Tibial nerve (tissue), 4 donors: ENCODE results near the gene SPEM2. TPM values are rescaled to one million over a fixed set of nuclear protein-coding genes. Genes with fewer than 3 reads are reported as not detected.

Experiments used
- DNase-seq, 2 donors: peaks; one replicate each; pipeline ENCODE4 v3.0.0-alpha.2; 2019; ENCODE audit warnings: low spot score in 2 of 2
- H3K27ac ChIP-seq, 4 donors: fragments of 200-600 bp; sonication (generic) in 3 of 4; one replicate each; pipeline ENCODE4 v1.5.1; 2017 to 2019; ENCODE audit warnings: mild to moderate bottlenecking in 1 of 4
- H3K27me3 ChIP-seq, 2 donors: fragments of 200-600 bp; sonication (generic) in 1 of 2; one replicate each; pipeline versions ENCODE4 v1.5.1 to v1.6.0; 2017 to 2019
- H3K36me3 ChIP-seq, 3 donors: fragments of 200-600 bp; sonication (generic); one replicate each; pipeline ENCODE4 v1.5.1; 2018 to 2019
- H3K4me1 ChIP-seq, 4 donors: fragments of 200-600 bp; sonication (generic) in 3 of 4; one replicate each; pipeline ENCODE4 v1.5.1; 2017 to 2019
- H3K4me3 ChIP-seq, 4 donors: fragments of 200-600 bp; sonication (generic) in 3 of 4; one replicate each; pipeline ENCODE4 v1.5.1; 2017 to 2019; ENCODE audit warnings: mild to moderate bottlenecking in 1 of 4, moderate library complexity in 1 of 4
- H3K9me3 ChIP-seq, 4 donors: fragments of 200-600 bp; sonication (generic) in 3 of 4; one replicate each; pipeline ENCODE4 v1.5.1; 2017 to 2019
- CTCF ChIP-seq, 5 experiments: fragments of 200-600 bp in 3 of 5; fragments of 450-650 bp in 2 of 5; sonication (generic) in 3 of 5; IDR thresholded peaks; one replicate each; pipeline ENCODE4 v1.5.1; 2016 to 2019; ENCODE audit warnings: antibody characterized with exemption in 5 of 5, mild to moderate bottlenecking in 3 of 5, moderate library complexity in 2 of 5
- EP300 ChIP-seq, 2 donors: sonication (generic); formaldehyde crosslinking; IDR thresholded peaks; one replicate each; pipeline ENCODE4 v1.6.1; 2017; ENCODE audit warnings: antibody characterized with exemption in 2 of 2, mild to moderate bottlenecking in 1 of 2
- POLR2A ChIP-seq, 2 donors: fragments of 450-650 bp; IDR thresholded peaks; one replicate each; pipeline ENCODE4 v1.6.1; 2017; ENCODE audit warnings: antibody characterized with exemption in 2 of 2, mild to moderate bottlenecking in 2 of 2, moderate library complexity in 2 of 2
- WGBS, 2 donors: methylation state at CpG; one replicate each; pipeline ENCODE4 v1.1.5; 2018; 5-methylcytosine and 5-hydroxymethylcytosine counted together
- total RNA-seq, 4 donors: library from RNA; depleted of rRNA; stranded (reverse); fragments of >200 nt; gene quantifications; one replicate each; pipeline ENCODE4 v1.1.0, GENCODE V29; 2016

SPEM2 gene
- total RNA-seq, 4 donors from 2014 or later: not detected

- peak within 1 kb of the TSS; percentile 8 to 51 (median 28) for H3K4me3 ChIP-seq
- peaks cover 0 to 65% (median 36%) of the 10 kb centered on the region in 4 donors for H3K4me1 ChIP-seq
- DNase-seq: no peak
- peak within 1 kb of the TSS in 2 of 4 donors; percentile 25 to 70 for H3K27ac ChIP-seq
- peaks cover 0 to 71% of the 10 kb centered on the region in 2 donors for H3K27me3 ChIP-seq
- no peaks in the 10 kb centered on the region for H3K36me3 ChIP-seq
- TF ChIP-seq POLR2A (IDR thresholded peaks at IDR 0.05) (no peak), EP300 (IDR thresholded peaks at IDR 0.05) (no peak), CTCF (IDR thresholded peaks at IDR 0.05) (no peak)
- no peaks in the 10 kb centered on the region for H3K9me3 ChIP-seq
- 1 to 3% methylated on average over 13 to 23 of the region's 50 CpGs for WGBS, 2 donors
Observed at GRCh38 chr17:7439462-7440112, 14.2 kb downstream of the SPEM2 start, which contains the start of gene FGF11. FGF11 (plus strand) TSS chr17:7439512; CDS start chr17:7439621, 109 bp downstream.

- no peaks in the 10 kb centered on the region for H3K36me3 ChIP-seq
- peak overlapping the region; percentile 7 to 41 (median 28) for H3K4me3 ChIP-seq
- WGBS, 2 donors: 2 to 3% methylated on average over 41 to 44 of the region's 46 CpGs
- TF ChIP-seq POLR2A (IDR thresholded peaks at IDR 0.05): no peak
- no peak for TF ChIP-seq CTCF (IDR thresholded peaks at IDR 0.05)
- TF ChIP-seq EP300 (IDR thresholded peaks at IDR 0.05): no peak
- H3K4me1 ChIP-seq: peaks cover 0 to 68% (median 38%) of the 10 kb centered on the region in 4 donors
- H3K9me3 ChIP-seq: no peaks in the 10 kb centered on the region
- H3K27ac ChIP-seq: peak overlapping the region in 2 of 4 donors; percentile 2 to 25
- DNase-seq: no peak
- H3K27me3 ChIP-seq: peaks cover 0 to 78% of the 10 kb centered on the region in 2 donors
Observed at GRCh38 chr17:7440113-7440833, 14.9 kb downstream of the SPEM2 start.

GRCh38 chr17:7440834-7441195 is 15.4 kb downstream of the SPEM2 start:
- Histone ChIP-seq H3K27me3 (peaks cover 0 to 81% of the 10 kb centered on the region in 2 donors), H3K36me3 (no peaks in the 10 kb centered on the region), H3K9me3 (no peaks in the 10 kb centered on the region), H3K27ac (peak overlapping the region in 1 of 4 donors; percentile 2), H3K4me1 (peaks cover 0 to 68% (median 40%) of the 10 kb centered on the region in 4 donors), H3K4me3 (no peak overlapping the region)
- 7 to 16% methylated on average over 10 to 12 of the region's 12 CpGs for WGBS, 2 donors
- no peak for DNase-seq
- no peak for TF ChIP-seq EP300 (IDR thresholded peaks at IDR 0.05)
- TF ChIP-seq CTCF (IDR thresholded peaks at IDR 0.05): no peak
- TF ChIP-seq POLR2A (IDR thresholded peaks at IDR 0.05): no peak

GRCh38 chr17:7441266-7441665 is 15.8 kb downstream of the SPEM2 start:
- peaks cover 0 to 81% of the 10 kb centered on the region in 2 donors for H3K27me3 ChIP-seq
- TF ChIP-seq CTCF (IDR thresholded peaks at IDR 0.05) (no peak), POLR2A (IDR thresholded peaks at IDR 0.05) (no peak), EP300 (IDR thresholded peaks at IDR 0.05) (no peak)
- no peaks in the 10 kb centered on the region for H3K36me3 ChIP-seq
- peaks cover 0 to 68% (median 38%) of the 10 kb centered on the region in 4 donors for H3K4me1 ChIP-seq
- no peak overlapping the region for H3K4me3 ChIP-seq
- DNase-seq: no peak
- 41 to 57% methylated on average over 7 of the region's 7 CpGs for WGBS, 2 donors
- no peaks in the 10 kb centered on the region for H3K9me3 ChIP-seq
- no peak overlapping the region for H3K27ac ChIP-seq

- TF ChIP-seq EP300 (IDR thresholded peaks at IDR 0.05) (no peak), POLR2A (IDR thresholded peaks at IDR 0.05) (no peak), CTCF (IDR thresholded peaks at IDR 0.05) (no peak)
- Histone ChIP-seq H3K4me3 (no peak overlapping the region), H3K27ac (no peak overlapping the region), H3K36me3 (no peaks in the 10 kb centered on the region), H3K27me3 (peaks cover 0 to 84% of the 10 kb centered on the region in 2 donors), H3K9me3 (no peaks in the 10 kb centered on the region), H3K4me1 (peaks cover 0 to 66% (median 37%) of the 10 kb centered on the region in 4 donors)
- 87 to 100% methylated on average over 2 of the region's 2 CpGs for WGBS, 2 donors
- DNase-seq: no peak
Observed at GRCh38 chr17:7442142-7442541, 16.7 kb downstream of the SPEM2 start.
